LNCAP (cell line): Measurements from ENCODE around the gene ARHGEF28.

Experiments
- CTCF ChIP-seq: fragments of 450-650 bp; IDR thresholded peaks from 2 replicates; pipeline ENCODE4 v1.5.1; 2017; ENCODE audit warnings: mild to moderate bottlenecking

ARHGEF28 gene

GRCh38 chr5:73831066-73831465 lies 205.1 kb downstream of the ARHGEF28 start:
- TF ChIP-seq CTCF = no peak

DNA sequence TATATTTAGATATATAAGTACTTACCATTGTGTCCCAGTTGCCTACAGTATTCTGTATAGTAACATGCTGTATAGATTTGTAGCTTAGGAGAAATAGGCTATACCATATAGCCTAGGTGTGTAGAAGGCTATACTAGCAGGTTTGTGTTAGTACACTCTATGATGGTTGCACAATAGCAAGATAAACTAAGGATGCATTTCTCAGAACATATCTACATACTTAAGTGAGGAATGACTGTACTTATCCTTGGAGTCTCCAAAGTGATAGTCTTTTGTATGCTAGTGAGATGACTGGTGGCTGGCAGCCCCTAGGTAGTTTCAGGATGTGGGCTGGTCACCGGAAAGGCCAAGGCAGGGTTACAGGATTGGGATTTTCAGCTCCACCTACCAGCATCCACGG lies 208.7 kb downstream of the ARHGEF28 start:
- no peak for TF ChIP-seq CTCF

DNA sequence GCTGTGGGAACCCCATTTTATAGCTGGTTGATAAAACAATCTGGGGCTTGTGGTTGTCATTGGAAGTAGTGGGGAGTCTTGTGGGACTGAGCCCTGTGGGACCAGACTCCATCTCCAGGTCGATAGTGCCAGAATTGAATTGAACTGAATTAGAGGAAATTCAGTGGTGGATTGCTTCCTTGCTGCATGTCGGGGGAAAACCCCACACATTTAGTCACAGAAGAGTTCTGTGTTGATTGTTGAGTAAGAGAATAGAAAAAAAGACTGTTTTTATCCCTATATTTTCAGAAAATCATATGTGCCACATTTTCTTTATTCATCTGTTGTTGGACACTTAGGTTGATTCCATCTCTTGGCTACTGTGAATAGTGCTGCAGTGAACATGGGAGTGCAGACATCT lies 209.7 kb downstream of the ARHGEF28 start:
- TF ChIP-seq CTCF = no peak

GRCh38 chr5:73836607-73837006 lies 210.6 kb downstream of the ARHGEF28 start:
- no peak for TF ChIP-seq CTCF

DNA sequence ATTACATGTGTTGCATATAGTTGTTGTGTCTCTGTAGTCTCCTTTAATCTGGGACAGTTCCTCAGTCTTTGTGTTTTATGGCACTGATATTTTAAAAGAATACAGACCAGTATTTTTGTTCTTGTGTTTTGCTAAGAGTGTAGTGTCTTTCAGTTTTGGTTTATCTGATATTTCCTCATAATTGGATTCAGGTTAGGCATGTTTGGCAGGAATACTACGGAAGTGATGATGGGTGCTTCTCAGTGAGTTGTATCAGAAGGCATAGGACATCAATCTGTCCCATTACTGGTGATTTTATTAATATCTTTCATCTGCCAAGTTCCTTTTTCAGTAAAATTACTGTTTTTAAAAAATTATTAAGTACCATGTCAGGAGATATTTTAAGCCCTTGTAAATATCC lies 212.9 kb downstream of the ARHGEF28 start:
- TF ChIP-seq CTCF = no peak

- no peak for TF ChIP-seq CTCF
These were observed 215.6 kb downstream of the ARHGEF28 start for GRCh38 chr5:73841641-73842040.

GRCh38 chr5:73844165-73844564 lies 218.2 kb downstream of the ARHGEF28 start:
- no peak for TF ChIP-seq CTCF

DNA sequence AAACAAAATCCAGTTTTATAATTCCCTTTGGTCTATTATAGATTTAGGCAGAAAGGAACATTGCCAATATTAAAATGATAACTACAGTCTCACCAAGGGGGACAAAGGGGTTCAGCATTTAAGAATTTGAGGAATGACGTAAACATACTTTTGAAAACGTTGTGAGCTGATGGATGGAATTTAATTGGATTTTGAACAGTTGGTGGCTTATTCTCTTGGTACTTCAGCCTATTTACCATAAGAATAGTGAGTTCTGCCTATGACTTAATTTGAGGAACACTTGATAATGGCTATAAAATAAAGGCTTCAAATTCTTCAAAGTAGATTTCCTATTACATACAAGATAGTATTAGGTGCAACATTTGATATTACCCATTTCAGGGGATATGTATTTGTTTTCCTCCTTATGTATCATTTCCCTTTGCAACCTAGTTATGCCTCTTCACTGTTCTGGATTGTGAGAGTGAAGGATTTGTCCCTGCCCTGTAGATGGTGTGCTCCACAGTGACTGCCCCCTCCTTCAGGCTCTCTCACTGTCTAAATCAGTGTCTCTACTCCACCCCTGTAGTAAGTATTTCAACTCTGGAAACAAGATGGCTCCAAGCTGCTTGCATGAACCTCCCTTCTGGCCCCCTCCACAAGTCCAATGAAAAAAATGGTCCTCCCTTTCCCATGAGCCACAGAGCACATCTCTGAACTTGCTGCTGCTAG lies 225.6 kb downstream of the ARHGEF28 start:
- TF ChIP-seq CTCF = no peak
